Lung (tissue), 12 donors: ENCODE results near the gene SLX9. TPM values are rescaled to one million over a fixed set of nuclear protein-coding genes. Genes with fewer than 3 reads are reported as not detected.

Experiments used
- ATAC-seq: fragments of 200-7000 bp; cut with Tn5 transposase; one replicate; pipeline ENCODE4 v1.9.1; 2020; ENCODE audit warnings: moderate number of reproducible peaks; ENCODE audit not compliant: insufficient read depth, low FRiP score
- DNase-seq, 3 donors: peaks; one replicate each; pipeline ENCODE4 v3.0.0-alpha.2; 2013 to 2017
- H3K27ac ChIP-seq, 2 donors: one replicate each; pipeline ENCODE4 v1.5.1; 2013; ENCODE audit warnings: mild to moderate bottlenecking in 2 of 2, moderate library complexity in 2 of 2, control low read depth in 1 of 2, inconsistent platforms in 1 of 2, low read depth in 1 of 2, low read length in 1 of 2
- H3K27me3 ChIP-seq, 3 donors: one replicate each; pipeline ENCODE4 v1.5.1; 2013; ENCODE audit warnings: low read length in 2 of 3; ENCODE audit not compliant: control insufficient read depth in 3 of 3, insufficient read depth in 3 of 3
- H3K36me3 ChIP-seq, 4 donors: one replicate each; pipeline ENCODE4 v1.5.1; 2013; ENCODE audit warnings: low read length in 4 of 4, mild to moderate bottlenecking in 1 of 4, moderate library complexity in 1 of 4; ENCODE audit not compliant: control insufficient read depth in 4 of 4, insufficient read depth in 4 of 4
- H3K4me1 ChIP-seq, 5 donors: one replicate each; pipeline ENCODE4 v1.5.1; 2013; ENCODE audit warnings: low read length in 5 of 5, mild to moderate bottlenecking in 2 of 5, moderate library complexity in 1 of 5; ENCODE audit not compliant: control insufficient read depth in 5 of 5, insufficient read depth in 5 of 5
- H3K4me3 ChIP-seq: one replicate; pipeline ENCODE4 v1.5.1; 2013; ENCODE audit warnings: mild to moderate bottlenecking, control low read depth, moderate library complexity
- H3K9ac ChIP-seq, 2 donors: one replicate each; pipeline ENCODE4 v1.5.1; 2013; ENCODE audit warnings: low read length in 2 of 2, control low read depth in 1 of 2; ENCODE audit not compliant: insufficient read depth in 1 of 2
- H3K9me3 ChIP-seq, 4 donors: one replicate each; pipeline ENCODE4 v1.5.1; 2013; ENCODE audit warnings: low read length in 3 of 4, mild to moderate bottlenecking in 1 of 4, moderate library complexity in 1 of 4; ENCODE audit not compliant: control insufficient read depth in 4 of 4, insufficient read depth in 3 of 4
- CTCF ChIP-seq: IDR thresholded peaks from 2 replicates; pipeline ENCODE4 v1.5.1; 2012; ENCODE audit warnings: mild to moderate bottlenecking; ENCODE audit errors: control extremely low read depth, extremely low read depth
- WGBS, 2 donors: extraction: QIAGEN DNeasy Blood & Tissue Kit; methylation state at CpG; one replicate each; pipeline ENCODE4 v1.1.7; 2013; 5-methylcytosine and 5-hydroxymethylcytosine counted together
- polyA plus RNA-seq, 2 donors: library from polyadenylated mRNA; stranded (reverse); fragments of 200-250 nt; gene quantifications; one replicate each; pipeline ENCODE4 v1.2.1, GENCODE V29; 2013
- total RNA-seq, 2 donors: library from RNA; depleted of rRNA in 1 of 2; stranded (reverse); fragments of >200 nt in 1 of 2; gene quantifications; one replicate each; pipeline ENCODE4 v1.2.1, GENCODE V29; 2014 to 2021
- donor health status: control.
- donor health status: control.
- donor health status: Bipolar disorder and iron deficiency.
- donor health status: healthy.
- donor health status: DM: yes; HTN: yes; CAD: no.

The SLX9 gene
- total and polyA plus RNA-seq, 4 donors: 10.3 to 36.9 (median 27.0) TPM

- peaks cover 0 to 7% (median 0%) of the 10 kb centered on the region in 4 donors for H3K36me3 ChIP-seq
- WGBS, 2 donors: 91 to 96% methylated on average over 22 of the region's 22 CpGs
These were observed 34.7 kb upstream of the SLX9 start for GRCh38 chr21:44905016-44905727.

GRCh38 chr21:44905728-44906090 is 34.1 kb upstream of the SLX9 start:
- Histone ChIP-seq H3K4me1 (peaks cover 0 to 22% (median 6%) of the 10 kb centered on the region in 5 donors), H3K36me3 (peaks cover 0 to 3% (median 0%) of the 10 kb centered on the region in 4 donors), H3K4me3 (no peak overlapping the region), H3K27me3 (peaks cover 0 to 18% (median 0%) of the 10 kb centered on the region in 3 donors), H3K9me3 (peaks cover 0 to 4% (median 0%) of the 10 kb centered on the region in 4 donors), H3K9ac (no peak overlapping the region), H3K27ac (no peak overlapping the region)
- TF ChIP-seq CTCF: no peak
- DNase-seq: no peak
- ATAC-seq: no peak
- WGBS, 2 donors: 79 to 82% methylated on average over 6 to 7 of the region's 7 CpGs

More at GRCh38 chr21:44905016-44905727, 34.7 kb upstream of the SLX9 start:
- Histone ChIP-seq H3K9me3 (peaks cover 0 to 4% (median 0%) of the 10 kb centered on the region in 4 donors), H3K27ac (no peak overlapping the region), H3K4me3 (no peak overlapping the region), H3K9ac (no peak overlapping the region), H3K4me1 (peaks cover 0 to 20% (median 6%) of the 10 kb centered on the region in 5 donors), H3K27me3 (peaks cover 0 to 18% (median 0%) of the 10 kb centered on the region in 3 donors)
- ATAC-seq (no peak), DNase-seq (no peak)
- TF ChIP-seq CTCF: no peak

DNA sequence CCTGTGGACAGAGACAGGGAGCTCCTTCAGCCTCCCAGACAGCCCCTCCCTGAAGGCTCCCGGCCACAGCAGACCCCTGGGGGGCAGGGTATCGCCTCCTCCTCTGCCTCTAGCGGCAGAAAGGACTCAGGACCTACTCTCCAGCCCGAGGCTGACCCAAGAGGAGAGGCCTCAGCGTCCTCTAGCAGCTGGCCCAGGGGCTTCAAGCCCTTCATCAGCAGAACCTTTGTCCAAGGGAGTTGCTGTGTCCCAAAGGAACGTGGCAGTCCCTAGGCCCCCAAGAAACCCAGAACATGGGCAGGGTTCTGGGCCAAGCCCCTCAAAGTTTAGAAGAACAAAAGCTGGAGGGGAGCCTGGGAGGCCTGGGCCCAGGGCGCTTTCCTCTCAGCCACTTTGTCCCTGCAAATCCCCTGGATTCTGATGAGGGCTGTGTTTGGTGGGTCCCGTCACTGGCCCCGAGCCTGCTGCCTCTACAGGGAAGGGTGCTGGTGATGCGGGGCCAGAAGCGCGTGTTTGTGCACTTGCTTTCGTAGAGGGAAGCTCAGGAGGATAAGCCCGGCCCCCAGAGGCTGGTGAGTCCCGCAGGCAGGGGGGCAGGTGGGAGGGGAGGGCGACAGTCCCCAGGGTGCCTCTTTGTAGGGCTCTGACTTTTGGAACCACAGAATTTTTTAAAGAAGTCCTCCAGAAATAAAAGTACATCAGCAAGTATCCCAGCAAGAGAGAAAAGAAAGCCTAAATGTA is 32.4 kb upstream of the SLX9 start:
- peaks cover 0 to 16% (median 0%) of the 10 kb centered on the region in 3 donors for H3K27me3 ChIP-seq
- ATAC-seq (no peak), DNase-seq (no peak)
- TF ChIP-seq CTCF: no peak
- peaks cover 0 to 4% (median 0%) of the 10 kb centered on the region in 4 donors for H3K9me3 ChIP-seq
- no peak overlapping the region for H3K9ac ChIP-seq
- H3K4me3 ChIP-seq: no peak overlapping the region
- no peaks in the 10 kb centered on the region for H3K36me3 ChIP-seq
- peaks cover 0 to 22% (median 6%) of the 10 kb centered on the region in 5 donors for H3K4me1 ChIP-seq
- WGBS, 2 donors: 45 to 70% methylated on average over 16 of the region's 16 CpGs
- H3K27ac ChIP-seq: peak overlapping the region in 1 of 2 donors; percentile 18
